DND-41 (cell line): ENCODE data around the gene SIX1.

Experiments used
- ATAC-seq: fragments of 200-7000 bp; cut with Tn5 transposase; 3 replicates; pipeline ENCODE4 v1.9.1; 2021; ENCODE audit warnings: low read depth; ENCODE audit not compliant: insufficient read depth
- DNase-seq: peaks from one replicate; pipeline ENCODE4 v3.0.0-alpha.2; 2020
- H2AFZ ChIP-seq: 2 replicates; pipeline ENCODE4 v1.6.0; 2012; ENCODE audit warnings: low read depth, low read length
- H3K27ac ChIP-seq: 2 replicates; pipeline ENCODE4 v1.5.1; 2012; ENCODE audit warnings: low read length, inconsistent platforms
- H3K27me3 ChIP-seq: fragments of 200-600 bp; sonication (generic); 2 replicates; pipeline ENCODE4 v1.6.0; 2012; ENCODE audit warnings: low read length, mild to moderate bottlenecking, inconsistent platforms; ENCODE audit not compliant: insufficient read depth, poor library complexity
- H3K36me3 ChIP-seq: 2 replicates; pipeline ENCODE4 v1.5.1; 2012; ENCODE audit warnings: low read length, inconsistent platforms; ENCODE audit not compliant: insufficient read depth
- H3K4me1 ChIP-seq: 2 replicates; pipeline ENCODE4 v1.5.1; 2012; ENCODE audit warnings: mild to moderate bottlenecking, low read length; ENCODE audit not compliant: insufficient read depth
- H3K4me2 ChIP-seq: 2 replicates; pipeline ENCODE4 v1.6.0; 2012; ENCODE audit warnings: mild to moderate bottlenecking, moderate library complexity, low read length, inconsistent platforms; ENCODE audit not compliant: insufficient read depth
- H3K4me3 ChIP-seq, 2 experiments: fragments of 200-600 bp in 1 of 2; shearing (Covaris generic) in 1 of 2; 2 replicates each; pipeline ENCODE4 v1.5.1; 2012 to 2016; ENCODE audit warnings: inconsistent platforms in 2 of 2, low read length in 2 of 2, mild to moderate bottlenecking in 2 of 2, low read depth in 1 of 2, moderate library complexity in 1 of 2
- H3K79me2 ChIP-seq: 2 replicates; pipeline ENCODE4 v1.6.0; 2012; ENCODE audit warnings: low read length, inconsistent platforms; ENCODE audit not compliant: insufficient read depth
- H3K9ac ChIP-seq: 2 replicates; pipeline ENCODE4 v1.6.0; 2012; ENCODE audit warnings: low read depth, mild to moderate bottlenecking, inconsistent platforms, low read length, moderate library complexity
- H3K9me3 ChIP-seq: 2 replicates; pipeline ENCODE4 v1.5.1; 2012; ENCODE audit warnings: low read length, moderate library complexity, mild to moderate bottlenecking, inconsistent platforms; ENCODE audit not compliant: insufficient read depth, severe bottlenecking
- H4K20me1 ChIP-seq: 2 replicates; pipeline ENCODE4 v1.6.0; 2012; ENCODE audit warnings: low read length; ENCODE audit not compliant: insufficient read depth
- EZH2 ChIP-seq: IDR thresholded peaks from 3 replicates; pipeline ENCODE4 v1.6.1; 2012; ENCODE audit warnings: borderline replicate concordance, low read depth, mild to moderate bottlenecking, moderate library complexity, low read length, inconsistent platforms; ENCODE audit not compliant: severe bottlenecking
- TF ChIP-seq, protein P1 (sequence below): IDR thresholded peaks from 2 replicates; pipeline ENCODE4 v1.5.1; 2012; ENCODE audit warnings: borderline replicate concordance, low read length, moderate library complexity, mild to moderate bottlenecking; ENCODE audit not compliant: poor library complexity, severe bottlenecking; ENCODE audit errors: extremely low read depth

SIX1 gene

DNA sequence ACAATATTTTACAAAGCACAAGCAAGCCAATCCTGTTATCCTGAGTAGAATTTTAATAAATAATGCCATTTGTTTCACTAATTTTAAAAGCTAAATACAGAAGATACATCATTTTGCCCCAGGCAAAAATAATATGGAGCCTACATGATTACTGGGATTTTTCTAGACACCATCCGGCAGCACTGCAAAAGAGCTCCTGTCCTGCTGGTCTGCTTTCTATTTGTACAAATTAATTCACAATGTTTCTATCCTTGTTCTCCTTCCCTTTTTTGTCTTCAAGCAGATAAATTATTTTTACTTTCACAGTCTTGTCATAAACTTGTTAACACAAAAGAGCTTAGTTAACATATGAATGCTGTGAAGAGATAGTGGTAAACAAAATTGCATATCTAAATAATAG lies 4.6 kb downstream of the SIX1 start:
- Histone ChIP-seq H3K36me3 (no peaks in the 10 kb centered on the region), H3K4me2 (no peak overlapping the region), H3K27ac (no peak overlapping the region), H3K4me1 (no peaks in the 10 kb centered on the region), H3K27me3 (peaks cover 2% of the 10 kb centered on the region), H2AFZ (no peak overlapping the region), H3K9ac (no peak overlapping the region), H4K20me1 (no peaks in the 10 kb centered on the region), H3K9me3 (no peaks in the 10 kb centered on the region), H3K4me3 (no peak overlapping the region), H3K79me2 (no peaks in the 10 kb centered on the region)
- ATAC-seq = no peak
- TF ChIP-seq, protein P1, sequence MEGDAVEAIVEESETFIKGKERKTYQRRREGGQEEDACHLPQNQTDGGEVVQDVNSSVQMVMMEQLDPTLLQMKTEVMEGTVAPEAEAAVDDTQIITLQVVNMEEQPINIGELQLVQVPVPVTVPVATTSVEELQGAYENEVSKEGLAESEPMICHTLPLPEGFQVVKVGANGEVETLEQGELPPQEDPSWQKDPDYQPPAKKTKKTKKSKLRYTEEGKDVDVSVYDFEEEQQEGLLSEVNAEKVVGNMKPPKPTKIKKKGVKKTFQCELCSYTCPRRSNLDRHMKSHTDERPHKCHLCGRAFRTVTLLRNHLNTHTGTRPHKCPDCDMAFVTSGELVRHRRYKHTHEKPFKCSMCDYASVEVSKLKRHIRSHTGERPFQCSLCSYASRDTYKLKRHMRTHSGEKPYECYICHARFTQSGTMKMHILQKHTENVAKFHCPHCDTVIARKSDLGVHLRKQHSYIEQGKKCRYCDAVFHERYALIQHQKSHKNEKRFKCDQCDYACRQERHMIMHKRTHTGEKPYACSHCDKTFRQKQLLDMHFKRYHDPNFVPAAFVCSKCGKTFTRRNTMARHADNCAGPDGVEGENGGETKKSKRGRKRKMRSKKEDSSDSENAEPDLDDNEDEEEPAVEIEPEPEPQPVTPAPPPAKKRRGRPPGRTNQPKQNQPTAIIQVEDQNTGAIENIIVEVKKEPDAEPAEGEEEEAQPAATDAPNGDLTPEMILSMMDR = no peak
- TF ChIP-seq EZH2 = no peak
- DNase-seq = no peak

DNA sequence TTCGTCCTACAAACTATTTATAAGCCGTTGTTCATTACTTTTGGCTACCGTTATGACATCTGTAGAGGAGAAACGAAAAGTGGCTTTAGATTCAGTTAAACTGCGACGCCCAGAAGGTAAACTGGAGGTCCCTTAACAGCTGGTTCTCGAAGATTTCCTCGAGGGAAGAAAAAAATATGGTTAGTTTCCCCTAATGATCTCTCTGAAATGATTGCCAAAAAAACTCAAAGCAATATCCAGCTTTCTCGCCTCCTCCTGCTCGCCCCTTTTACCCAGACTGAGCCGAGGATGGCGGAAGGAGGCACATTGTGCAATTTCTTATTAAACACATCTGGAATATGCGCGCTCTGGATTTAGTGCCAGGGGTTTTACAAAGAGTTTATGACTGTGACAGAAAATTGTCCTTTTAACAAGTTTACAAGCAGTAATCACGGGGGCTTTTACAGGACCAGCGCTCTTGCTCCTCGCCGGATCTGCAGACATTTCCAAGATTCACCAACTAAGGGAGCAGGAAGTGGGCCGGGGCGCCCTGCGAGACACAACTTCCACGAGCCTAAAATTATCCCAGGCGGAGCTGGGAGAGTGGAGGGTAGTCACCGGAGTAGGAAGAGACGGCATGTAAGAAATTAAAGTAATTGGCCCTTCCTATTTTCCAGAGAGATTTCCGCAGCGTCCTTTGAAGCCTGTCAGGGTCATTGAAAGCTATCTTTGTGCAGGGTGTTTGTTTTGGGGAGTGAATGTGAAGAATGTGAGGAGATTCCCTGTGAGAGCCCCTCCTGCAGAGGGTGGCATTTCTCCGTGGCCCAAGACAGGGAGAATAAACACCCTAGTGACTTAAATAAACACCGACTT lies 5.6 kb downstream of the SIX1 start:
- Histone ChIP-seq H4K20me1 (no peaks in the 10 kb centered on the region), H3K27me3 (peaks cover 3% of the 10 kb centered on the region), H3K36me3 (no peaks in the 10 kb centered on the region), H3K9me3 (no peaks in the 10 kb centered on the region), H3K79me2 (no peaks in the 10 kb centered on the region), H3K9ac (no peak overlapping the region), H3K4me2 (no peak overlapping the region), H2AFZ (no peak overlapping the region), H3K27ac (no peak overlapping the region), H3K4me3 (no peak overlapping the region), H3K4me1 (no peaks in the 10 kb centered on the region)
- no peak for DNase-seq
- ATAC-seq = no peak
- TF ChIP-seq, protein P1 = no peak
- TF ChIP-seq EZH2 = no peak

DNA sequence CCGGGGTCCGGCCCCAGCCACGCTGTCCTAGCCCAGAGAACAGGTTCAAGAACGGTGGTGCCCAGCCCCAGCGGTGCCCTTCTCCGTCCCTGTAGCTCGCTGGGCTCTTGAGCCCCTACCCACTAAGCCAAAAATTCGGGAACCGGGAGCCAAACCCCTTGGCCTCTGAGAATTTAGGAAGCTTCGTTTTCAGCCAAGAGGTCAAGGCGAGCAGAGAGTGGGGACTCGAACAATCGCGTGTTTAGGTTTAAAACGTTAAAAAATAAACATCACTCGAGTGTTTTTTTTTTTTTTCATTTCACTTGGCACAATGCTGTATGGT lies 6.2 kb downstream of the SIX1 start:
- H3K9me3 ChIP-seq = no peaks in the 10 kb centered on the region
- H2AFZ ChIP-seq = no peak overlapping the region
- TF ChIP-seq EZH2 = no peak
- no peak overlapping the region for H3K27ac ChIP-seq
- H3K79me2 ChIP-seq = no peaks in the 10 kb centered on the region
- H3K27me3 ChIP-seq = peaks cover 3% of the 10 kb centered on the region
- no peak overlapping the region for H3K4me3 ChIP-seq
- no peaks in the 10 kb centered on the region for H4K20me1 ChIP-seq
- DNase-seq (no peak), ATAC-seq (no peak)
- no peaks in the 10 kb centered on the region for H3K4me1 ChIP-seq
- H3K4me2 ChIP-seq = no peak overlapping the region
- H3K9ac ChIP-seq = no peak overlapping the region
- no peaks in the 10 kb centered on the region for H3K36me3 ChIP-seq

DNA sequence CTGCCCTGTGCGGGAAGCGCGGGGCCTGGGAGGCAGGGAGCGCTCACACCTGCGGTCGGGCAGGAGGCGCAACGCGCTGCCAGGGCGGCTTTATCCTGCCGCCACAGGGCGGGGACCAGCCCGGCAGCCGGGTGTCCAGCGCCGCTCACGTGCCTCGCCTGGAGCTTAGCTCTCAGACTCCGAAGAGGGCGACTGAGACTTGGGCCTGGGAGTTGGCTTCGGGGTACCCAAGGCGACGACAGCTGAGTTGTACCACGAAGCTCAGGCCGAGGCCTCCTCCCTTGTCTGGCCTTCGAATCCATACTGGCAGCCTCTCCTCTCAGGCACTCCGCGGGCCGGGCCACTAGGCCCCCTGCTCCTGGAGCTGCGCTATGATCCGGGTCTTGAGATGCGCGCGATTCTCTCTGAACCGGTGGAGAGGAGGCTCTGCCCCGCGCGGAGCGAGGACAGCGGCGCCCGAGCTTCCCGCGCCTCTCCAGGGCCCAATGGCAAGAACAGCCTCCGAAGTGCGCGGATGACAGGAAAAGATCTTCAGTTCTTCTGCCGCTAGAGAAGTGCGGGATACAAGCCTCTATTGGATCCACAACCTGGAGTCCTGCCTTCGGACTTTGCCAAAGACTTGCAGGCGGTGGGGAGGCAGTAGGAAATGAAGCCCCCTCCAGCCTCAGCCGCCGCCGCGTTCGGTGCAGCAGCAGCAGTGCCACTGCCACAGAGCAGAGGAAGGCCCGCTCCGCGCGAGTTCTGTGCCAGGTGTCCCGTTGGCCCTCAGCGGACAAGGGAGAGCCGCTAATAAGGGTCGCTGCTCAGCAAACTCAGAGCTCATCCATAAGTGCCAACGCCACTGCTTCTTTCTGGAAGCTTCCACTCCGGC lies 6.8 kb downstream of the SIX1 start:
- Histone ChIP-seq H3K9me3 (no peaks in the 10 kb centered on the region), H3K4me1 (no peaks in the 10 kb centered on the region), H3K79me2 (no peaks in the 10 kb centered on the region), H3K4me3 (no peak overlapping the region), H3K27ac (no peak overlapping the region), H3K36me3 (no peaks in the 10 kb centered on the region), H3K9ac (no peak overlapping the region), H3K27me3 (peaks cover 3% of the 10 kb centered on the region), H4K20me1 (no peaks in the 10 kb centered on the region), H3K4me2 (no peak overlapping the region), H2AFZ (no peak overlapping the region)
- no peak for DNase-seq
- TF ChIP-seq, protein P1 = no peak
- TF ChIP-seq EZH2 = no peak
- ATAC-seq = no peak
